Stimulated activated CD8-positive, alpha-beta memory T cell treated with anti-CD3 and anti-CD28 coated beads, Interleukin-15, amount 100 ng/mL, for 4 hours (primary cell): ENCODE data around the gene BCDIN3D.

Experiments used
- DNase-seq, 2 donors: peaks; one replicate each; pipeline ENCODE4 v3.0.0-alpha.2; 2020; ENCODE audit warnings: low read depth in 2 of 2

Gene BCDIN3D

DNA sequence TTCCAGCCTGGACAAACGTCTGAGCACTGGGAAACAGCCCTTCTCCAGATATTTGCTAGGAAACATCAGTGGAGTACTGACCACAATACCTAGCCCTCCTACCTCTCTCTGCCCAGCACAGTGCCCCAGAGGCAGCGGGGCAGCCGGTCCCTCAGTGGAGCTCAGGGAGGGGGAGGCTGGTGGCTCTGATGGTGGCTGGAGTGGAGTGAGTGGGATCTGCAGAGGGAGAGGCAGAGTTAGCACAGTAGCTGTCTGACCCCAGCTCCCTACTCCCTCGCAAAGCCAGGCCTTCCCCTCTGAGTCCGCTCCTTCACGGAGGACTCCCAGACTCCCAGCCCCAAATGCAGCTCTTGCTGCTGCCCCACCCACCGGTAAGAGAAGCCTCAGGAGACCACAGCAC lies 44.7 kb downstream of the BCDIN3D start:
- DNase-seq, result no peak

DNA sequence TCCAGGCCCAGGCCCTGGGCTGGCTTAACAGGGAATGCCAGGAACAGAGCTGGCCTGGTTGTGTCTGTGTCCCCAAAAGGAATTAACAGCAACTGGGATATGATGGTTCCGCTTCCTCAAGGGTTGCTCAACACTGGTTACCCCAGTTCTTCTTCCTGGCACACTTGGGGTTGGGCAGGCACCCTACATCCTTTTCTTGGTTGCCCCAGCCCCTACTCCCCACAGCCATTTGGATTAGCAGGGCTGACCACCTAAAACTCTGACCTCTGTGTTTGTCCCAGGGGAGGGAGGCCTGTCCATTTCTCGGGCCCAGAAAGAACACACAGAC lies 45.5 kb downstream of the BCDIN3D start:
- no peak for DNase-seq

DNA sequence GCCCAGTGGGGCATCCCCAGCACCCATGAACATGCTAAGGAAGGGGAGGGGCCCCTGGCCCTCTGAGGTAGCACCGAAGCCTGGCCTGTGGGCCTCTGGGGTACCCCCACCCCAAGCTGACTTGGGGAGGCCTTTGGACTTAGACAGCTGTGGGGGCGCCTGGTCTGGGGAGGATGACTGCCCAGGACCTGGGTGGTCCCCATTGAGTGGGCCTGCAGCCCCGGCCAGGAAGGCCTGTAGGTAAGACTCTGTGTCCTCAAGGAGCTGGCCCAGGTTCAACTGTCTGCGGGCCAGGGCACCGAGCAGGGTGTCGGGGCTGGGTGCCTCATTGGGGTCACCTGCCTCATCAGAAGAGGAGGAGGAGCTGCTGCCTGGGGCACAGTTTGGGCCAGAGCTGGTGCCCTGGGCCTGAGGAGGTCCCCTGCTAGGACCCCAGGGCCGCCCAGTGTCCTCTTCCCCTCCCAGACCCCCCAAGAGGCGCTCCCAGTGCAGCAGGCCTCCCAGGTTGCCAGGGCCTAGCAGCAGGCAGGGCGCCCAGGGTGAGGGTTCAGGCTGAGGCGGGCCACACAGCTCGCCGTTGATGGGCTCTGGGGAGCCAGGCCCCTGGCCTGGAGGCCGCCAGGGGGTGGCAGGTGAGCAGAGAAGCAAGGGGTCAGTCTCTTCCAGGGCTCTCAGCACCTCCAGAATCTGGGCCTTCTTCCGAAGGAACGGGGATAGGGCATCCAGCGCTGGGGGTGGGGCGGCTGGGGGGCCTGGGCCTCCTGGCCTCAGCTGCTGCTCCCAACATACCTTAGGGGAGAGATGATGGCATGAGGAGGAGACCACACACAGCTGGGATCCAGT lies 46.1 kb downstream of the BCDIN3D start:
- no peak for DNase-seq

DNA sequence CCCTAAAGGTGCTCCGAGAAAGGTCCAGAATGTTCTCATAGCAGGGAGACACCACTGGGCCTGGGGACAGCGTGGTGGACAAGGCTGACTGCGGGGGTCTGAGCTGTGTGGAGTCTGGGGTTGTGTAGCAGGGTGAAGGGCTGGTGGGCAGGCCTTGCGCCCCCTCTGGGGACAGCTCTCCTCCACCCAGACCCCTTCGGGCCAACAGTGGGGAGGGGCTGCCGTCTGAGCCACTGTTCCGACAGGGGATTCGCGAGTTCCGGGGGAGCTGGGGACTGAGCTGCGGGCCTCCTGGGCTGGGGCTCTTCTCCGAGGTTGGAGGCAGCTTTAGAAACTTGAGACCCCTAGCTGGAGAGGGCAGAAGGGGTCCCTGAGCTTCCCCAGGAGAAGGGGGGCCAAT lies 46.8 kb downstream of the BCDIN3D start:
- DNase-seq, result no peak

DNA sequence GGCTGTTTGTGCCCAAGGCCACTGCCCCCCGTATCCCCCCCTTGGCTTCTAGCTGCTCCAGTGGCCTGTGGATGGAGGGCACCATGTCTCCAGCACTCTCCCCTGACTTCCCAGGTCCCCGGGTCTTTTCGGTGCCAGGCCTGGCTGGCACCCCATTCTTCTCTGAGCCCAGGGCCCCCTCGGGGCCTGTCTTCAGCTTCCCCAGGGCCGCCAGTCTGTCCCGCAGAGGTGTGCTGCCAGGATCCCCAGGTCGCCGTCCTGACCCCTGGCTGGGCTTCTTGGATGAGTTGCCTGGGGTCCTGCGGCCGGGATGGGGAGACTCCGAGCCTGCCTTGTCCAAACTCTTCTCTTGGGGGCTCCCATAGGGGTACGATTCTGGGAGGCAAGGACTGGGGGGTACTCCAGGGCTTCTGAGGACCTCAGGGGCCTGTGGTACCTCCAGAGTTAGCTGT lies 47.2 kb downstream of the BCDIN3D start:
- no peak for DNase-seq

DNA sequence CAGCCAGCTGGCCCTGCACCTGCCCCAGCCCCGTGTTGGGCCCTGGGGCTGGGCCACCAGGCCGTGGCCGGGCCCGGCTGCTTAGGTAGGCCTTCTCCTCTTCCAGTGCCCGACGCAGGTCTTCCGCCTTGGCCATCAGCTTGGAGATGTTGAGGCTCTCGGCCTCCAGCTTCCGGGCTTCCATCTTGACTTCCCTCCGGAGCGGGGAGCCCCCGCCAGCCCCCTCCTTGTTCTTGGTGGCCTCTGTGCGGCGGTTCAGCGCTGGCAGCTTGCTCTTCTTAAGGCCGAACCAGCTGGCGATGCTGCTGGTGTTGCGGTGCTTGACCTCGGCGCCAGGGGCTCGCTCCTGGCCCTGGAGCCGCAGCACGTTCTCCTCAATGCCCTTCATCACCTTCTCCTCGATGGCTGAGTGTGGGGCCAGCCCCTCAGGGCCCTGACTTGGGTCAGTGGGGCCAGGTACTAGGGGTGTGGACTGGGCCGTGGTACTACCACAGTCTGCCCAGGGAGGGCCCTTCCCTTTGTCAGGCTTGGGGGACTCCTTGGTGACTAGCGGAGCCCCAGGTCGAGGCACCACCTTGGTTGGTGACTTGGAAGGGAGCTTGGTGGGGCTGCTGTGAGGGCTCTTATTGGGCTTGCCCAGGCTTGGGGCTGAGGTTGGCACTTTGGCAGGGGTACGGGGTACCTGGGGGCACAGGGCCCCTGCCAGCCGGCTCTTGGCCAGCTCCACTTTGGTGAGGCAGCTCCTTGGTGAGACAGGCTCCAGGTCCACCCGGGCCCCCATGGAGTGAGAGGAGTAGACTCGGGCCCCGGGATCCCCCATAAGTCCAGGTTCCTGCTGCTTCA lies 47.9 kb downstream of the BCDIN3D start:
- DNase-seq, result no peak

DNA sequence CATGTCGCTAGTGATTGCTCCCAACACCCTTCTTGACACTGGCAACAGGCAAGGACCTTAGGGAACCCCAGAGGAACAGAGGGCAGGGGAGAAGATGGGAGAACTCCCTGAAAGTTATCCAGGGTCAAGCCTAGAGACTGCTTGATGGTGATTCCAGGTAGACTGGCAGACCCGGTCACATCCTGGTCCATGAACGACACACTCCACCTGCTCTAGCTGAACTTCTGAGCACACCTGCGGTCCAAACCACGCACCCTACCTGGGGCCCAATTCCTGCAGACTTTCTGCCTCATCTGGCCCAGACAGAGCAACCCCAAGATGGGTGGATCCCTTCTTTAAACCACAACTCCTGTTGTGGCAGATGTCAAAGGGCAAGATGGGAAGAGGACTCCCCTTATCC lies 48.9 kb downstream of the BCDIN3D start:
- DNase-seq, result no peak

DNA sequence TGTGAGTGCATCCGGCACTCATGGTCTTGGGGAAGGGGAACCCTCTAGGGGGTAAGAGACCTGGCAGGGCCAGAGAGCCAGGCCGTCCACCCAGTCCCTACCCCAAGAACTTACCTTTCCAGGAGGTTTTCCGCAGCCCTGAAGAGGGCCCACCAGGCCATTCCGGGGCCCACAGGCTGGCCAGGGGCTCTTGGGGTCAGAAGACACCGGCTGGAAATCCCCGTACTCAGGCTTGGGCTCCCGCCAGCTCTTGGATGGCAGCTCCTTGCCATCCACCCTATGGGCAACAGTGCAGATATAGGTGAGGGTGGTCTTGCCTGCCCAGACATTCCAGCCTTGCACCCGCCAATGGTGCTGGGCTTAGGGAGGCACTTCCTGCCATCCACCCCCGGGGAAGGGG lies 49.3 kb downstream of the BCDIN3D start:
- no peak for DNase-seq

DNA sequence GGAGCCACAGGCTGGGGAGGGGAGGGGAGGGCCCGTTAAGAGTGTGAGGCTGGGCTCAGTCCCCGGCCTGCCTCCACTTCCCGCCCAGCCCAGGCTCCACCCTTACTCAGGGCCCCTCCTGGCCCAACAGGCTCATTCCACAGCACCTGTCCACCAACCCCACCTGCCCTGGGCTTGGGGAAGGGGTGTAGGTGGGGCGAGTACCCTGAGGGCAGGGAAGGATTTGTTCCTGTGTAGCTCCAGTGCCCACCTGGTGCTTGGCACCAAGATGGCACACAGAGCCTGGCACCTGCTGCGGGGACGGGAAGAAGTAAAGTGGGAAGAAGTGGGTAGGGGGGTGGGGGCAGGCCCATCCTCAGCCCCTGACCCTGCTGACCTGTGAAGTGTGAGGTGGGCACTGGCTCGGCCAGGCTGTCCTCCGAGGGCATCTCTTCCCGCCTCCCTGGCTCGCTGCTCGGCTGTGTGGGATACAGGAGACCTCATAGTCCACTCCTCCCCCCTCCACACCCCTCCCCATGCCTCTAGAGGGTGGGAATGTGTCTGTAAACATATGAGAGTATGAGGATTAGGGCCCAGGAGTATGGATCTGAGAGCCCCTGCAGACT lies 49.8 kb downstream of the BCDIN3D start:
- no peak for DNase-seq

DNA sequence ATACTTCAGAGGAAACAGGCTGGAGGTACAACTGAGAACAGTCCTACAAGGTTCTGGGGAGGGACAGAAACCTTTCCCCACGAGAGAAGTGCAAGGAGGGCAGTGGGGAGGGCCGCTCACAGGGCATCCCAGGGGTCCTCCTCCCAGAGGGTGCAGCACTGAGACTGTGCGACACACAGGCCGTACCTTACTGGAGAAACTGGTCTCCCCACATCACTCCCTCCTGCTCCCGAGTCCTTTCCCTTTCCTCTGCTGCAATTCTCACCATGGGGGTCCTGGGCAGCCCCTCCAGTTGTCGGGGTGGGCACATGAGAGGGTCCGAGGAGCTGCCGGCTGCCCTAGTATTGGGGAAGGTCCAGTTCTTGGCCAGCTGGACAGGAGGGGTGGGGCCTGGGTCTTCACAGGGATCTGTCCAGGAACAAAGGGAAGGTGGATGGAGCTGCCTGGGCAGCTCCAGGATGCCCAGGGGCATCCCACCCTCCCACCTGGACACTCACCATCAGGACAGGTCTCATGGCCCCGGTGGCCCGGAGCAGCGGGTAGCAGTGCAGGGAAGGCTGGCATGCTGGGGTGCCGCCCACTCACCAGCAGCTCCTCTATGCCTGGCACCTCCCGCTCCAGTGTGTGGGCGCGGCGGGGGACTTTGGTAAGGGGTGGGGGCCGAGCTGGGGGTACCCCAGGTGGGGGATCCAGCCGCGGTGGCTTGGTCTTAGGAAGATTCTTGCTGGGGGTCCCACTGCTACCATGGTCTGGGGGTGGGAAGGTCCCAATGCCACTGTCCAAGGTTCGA lies 50.5 kb downstream of the BCDIN3D start:
- no peak for DNase-seq

DNA sequence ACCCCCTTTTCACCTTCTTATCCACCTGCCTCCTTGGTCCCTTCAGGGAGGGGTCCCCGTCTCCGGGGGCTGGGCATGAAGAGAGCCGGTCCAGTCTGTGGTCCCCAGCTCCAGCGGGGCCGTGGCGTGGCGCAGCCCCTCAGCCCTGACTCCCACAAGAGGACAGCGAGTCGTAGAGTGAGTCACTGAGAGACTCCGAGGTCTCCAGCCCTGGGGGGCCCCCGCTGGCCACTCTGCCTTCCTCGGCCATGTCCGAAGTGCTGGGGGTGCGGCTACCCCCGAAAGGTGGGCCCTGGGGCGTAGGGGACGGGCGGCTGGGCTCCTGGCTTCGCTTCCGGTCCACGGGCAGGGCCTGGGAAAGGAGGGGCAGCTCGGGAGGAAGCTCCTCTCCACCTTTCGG lies 51.2 kb downstream of the BCDIN3D start:
- no peak for DNase-seq

DNA sequence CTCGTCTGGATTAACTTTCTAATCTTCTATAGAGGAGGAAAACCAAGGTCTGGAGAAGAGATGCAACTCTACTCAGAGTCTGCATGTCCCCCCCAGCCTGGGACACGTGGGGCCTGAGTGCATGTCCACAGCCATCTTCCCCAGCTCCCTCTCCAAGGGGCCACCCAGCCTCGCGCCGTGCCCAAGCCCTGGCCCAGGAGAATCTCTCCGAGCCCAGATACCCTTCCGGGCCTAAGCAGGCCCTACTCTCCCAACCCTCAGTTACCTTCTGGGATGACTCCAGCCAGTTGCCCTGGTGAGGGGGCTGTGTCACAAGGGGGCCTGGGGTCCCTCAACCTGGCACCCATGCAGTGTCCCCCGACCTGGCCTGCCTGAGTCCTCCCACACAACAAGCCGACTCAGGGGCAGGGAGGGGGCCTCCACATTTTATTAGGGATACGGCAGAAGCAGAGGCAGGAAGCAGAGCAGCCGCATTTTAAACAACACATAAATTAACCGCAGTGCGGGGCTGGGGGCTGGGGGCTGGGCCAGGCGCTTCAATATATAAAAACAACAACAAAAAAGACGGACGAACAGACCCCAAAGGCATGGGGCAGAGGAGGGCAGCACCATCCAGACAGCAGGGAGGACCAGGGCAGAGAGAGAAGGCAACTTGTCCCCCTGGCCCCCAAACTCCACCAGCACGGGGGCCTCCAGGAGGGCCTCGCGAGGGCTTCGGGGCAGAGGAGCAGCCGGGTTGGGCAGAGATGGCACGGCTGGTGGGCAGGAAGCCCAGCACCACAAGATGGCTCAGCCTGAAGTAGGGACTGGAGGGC lies 52.0 kb downstream of the BCDIN3D start:
- DNase-seq, result no peak

DNA sequence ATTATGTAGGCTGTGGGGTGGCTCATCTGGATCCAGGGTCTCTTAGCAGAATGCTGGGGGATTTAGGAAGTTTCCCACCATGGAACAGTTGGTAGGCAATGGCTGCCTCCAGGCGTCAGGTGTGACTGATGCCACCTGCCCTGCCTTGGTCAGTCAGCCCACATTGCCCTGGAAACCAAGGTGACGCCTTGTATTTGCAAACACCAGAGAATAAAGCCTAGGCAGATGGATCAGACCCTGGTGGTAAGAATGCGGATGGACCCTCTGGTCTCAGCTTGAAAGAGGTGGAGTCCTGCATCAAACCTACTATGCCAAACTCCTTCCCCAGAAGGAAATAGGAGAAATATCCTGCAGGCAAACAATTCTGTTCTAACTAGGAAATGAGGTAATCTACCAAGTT lies 52.9 kb downstream of the BCDIN3D start:
- no peak for DNase-seq

DNA sequence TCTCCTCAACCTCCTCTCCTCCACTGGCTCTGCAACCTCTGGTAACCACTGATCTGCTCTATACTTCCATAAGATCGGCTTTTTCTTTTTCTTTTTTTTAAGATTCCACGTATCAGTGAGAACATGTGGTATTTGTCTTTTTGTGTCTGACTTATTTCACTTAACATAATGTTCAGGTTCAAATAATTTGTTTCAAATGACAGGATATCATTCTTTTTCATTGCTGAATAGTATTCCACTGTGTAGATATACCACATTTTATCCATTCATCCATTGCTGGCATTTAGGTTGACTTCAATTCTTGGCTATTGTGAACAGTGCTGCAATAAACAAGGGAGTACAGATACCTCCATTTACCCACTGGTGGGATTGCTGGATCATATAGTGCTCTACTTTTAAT lies 55.2 kb downstream of the BCDIN3D start:
- DNase-seq, result no peak
